WTC11 (cell line): ENCODE measurements around the gene IFT20. TPM values are rescaled to one million over a fixed set of nuclear protein-coding genes. Genes with fewer than 3 reads are reported as not detected.
A peak's percentile ranks its signal among the peaks of the same experiment; 100 is the strongest.

ENCODE experiments used
- ATAC-seq: fragments of 200-7000 bp; cut with Tn5 transposase; 2 replicates; pipeline ENCODE4 v1.10.0; 2021; ENCODE audit warnings: mild to moderate bottlenecking, moderate library complexity
- CTCF ChIA-PET: fragments of 300-600 bp; sonication (Branson Sonifier 250); formaldehyde crosslinking; loops from one replicate; lab custom pipeline; 2021; ENCODE audit warnings: antibody characterized with exemption; lab: Charles Lee
- POLR2A ChIA-PET: fragments of 350-600 bp; sonication (Branson Sonifier 250); formaldehyde crosslinking; loops from one replicate; lab custom pipeline; 2021; ENCODE audit warnings: antibody characterized with exemption; lab: Charles Lee
- DNase-seq: peaks from one replicate; pipeline ENCODE4 v3.0.0; 2021; ENCODE audit warnings: low spot score
- H3K27ac Mint-ChIP-seq: 2 replicates; pipeline ENCODE4 v1.8.0; 2021; ENCODE audit warnings: mixed read lengths
- H3K27me3 Mint-ChIP-seq: 2 replicates; pipeline ENCODE4 v1.8.0; 2021; ENCODE audit warnings: low read depth, mild to moderate bottlenecking, moderate library complexity, mixed read lengths
- H3K36me3 Mint-ChIP-seq: 2 replicates; pipeline ENCODE4 v1.8.0; 2021; ENCODE audit warnings: mixed read lengths
- H3K4me1 Mint-ChIP-seq: 2 replicates; pipeline ENCODE4 v1.8.0; 2022; ENCODE audit warnings: mixed read lengths
- H3K4me3 Mint-ChIP-seq: 2 replicates; pipeline ENCODE4 v1.8.0; 2021; ENCODE audit warnings: mild to moderate bottlenecking, moderate library complexity, mixed read lengths
- H3K9me3 Mint-ChIP-seq: 2 replicates; pipeline ENCODE4 v1.8.0; 2021; ENCODE audit warnings: mixed read lengths
- ATF2 ChIP-seq: sonication (generic); formaldehyde crosslinking; IDR thresholded peaks from 2 replicates; pipeline ENCODE4 v1.8.1; 2022; ENCODE audit warnings: low read depth, missing genetic modification reagents, borderline replicate concordance
- ATF6 ChIP-seq: sonication (generic); formaldehyde crosslinking; IDR thresholded peaks from 2 replicates; pipeline ENCODE4 v1.8.1; 2023; ENCODE audit warnings: mild to moderate bottlenecking, missing genetic modification reagents
- CBFB ChIP-seq: sonication (generic); formaldehyde crosslinking; IDR thresholded peaks from 2 replicates; pipeline ENCODE4 v1.8.1; 2022; ENCODE audit warnings: mild to moderate bottlenecking, low read depth, missing genetic modification reagents
- EMX1 ChIP-seq: fragments of 250-450 bp; sonication (Bioruptor Pico); IDR thresholded peaks from 2 replicates; pipeline ENCODE4 v1.8.0; 2021; ENCODE audit warnings: mild to moderate bottlenecking
- ESRRA ChIP-seq: sonication (generic); formaldehyde crosslinking; IDR thresholded peaks from 2 replicates; pipeline ENCODE4 v1.8.1; 2022; ENCODE audit warnings: mild to moderate bottlenecking, missing genetic modification reagents, borderline replicate concordance
- FOXK1 ChIP-seq: sonication (generic); formaldehyde crosslinking; IDR thresholded peaks from 2 replicates; pipeline ENCODE4 v1.8.0; 2022; ENCODE audit warnings: mild to moderate bottlenecking, moderate library complexity, missing genetic modification reagents
- FOXP4 ChIP-seq: sonication (generic); formaldehyde crosslinking; IDR thresholded peaks from 2 replicates; pipeline ENCODE4 v1.8.0; 2022; ENCODE audit warnings: mild to moderate bottlenecking, missing genetic modification reagents
- HMGXB4 ChIP-seq: sonication (generic); formaldehyde crosslinking; IDR thresholded peaks from 2 replicates; pipeline ENCODE4 v1.8.1; 2023; ENCODE audit warnings: mild to moderate bottlenecking, moderate library complexity, missing genetic modification reagents
- JUN ChIP-seq: sonication (generic); formaldehyde crosslinking; IDR thresholded peaks from 2 replicates; pipeline ENCODE4 v1.8.0; 2023; ENCODE audit warnings: mild to moderate bottlenecking, missing genetic modification reagents
- KAT7 ChIP-seq: sonication (generic); formaldehyde crosslinking; IDR thresholded peaks from 2 replicates; pipeline ENCODE4 v1.8.1; 2023; ENCODE audit warnings: missing genetic modification reagents, mild to moderate bottlenecking, borderline replicate concordance
- SP1 ChIP-seq: sonication (generic); formaldehyde crosslinking; conservative IDR thresholded peaks from 2 replicates; pipeline ENCODE4 v1.8.1; 2022; ENCODE audit warnings: missing genetic modification reagents
- TP53 ChIP-seq: sonication (generic); formaldehyde crosslinking; IDR thresholded peaks from 2 replicates; pipeline ENCODE4 v1.8.1; 2023; ENCODE audit warnings: mild to moderate bottlenecking, missing genetic modification reagents
- USF1 ChIP-seq: sonication (generic); formaldehyde crosslinking; IDR thresholded peaks from 2 replicates; pipeline ENCODE4 v1.8.0; 2022; ENCODE audit warnings: mild to moderate bottlenecking, missing genetic modification reagents
- USF2 ChIP-seq: sonication (generic); formaldehyde crosslinking; IDR thresholded peaks from 2 replicates; pipeline ENCODE4 v1.8.1; 2023; ENCODE audit warnings: mild to moderate bottlenecking, missing genetic modification reagents, moderate library complexity
- ZNF219 ChIP-seq: sonication (generic); formaldehyde crosslinking; IDR thresholded peaks from 2 replicates; pipeline ENCODE4 v1.8.0; 2023; ENCODE audit warnings: missing genetic modification reagents, mild to moderate bottlenecking, borderline replicate concordance
- ZNF416 ChIP-seq: fragments of 250-450 bp; sonication (Bioruptor Pico); IDR thresholded peaks from 2 replicates; pipeline ENCODE4 v1.9.0; 2021; ENCODE audit warnings: mild to moderate bottlenecking, inconsistent platforms
- total RNA-seq: library from RNA; stranded (reverse); gene quantifications from 3 replicates; pipeline ENCODE4 v1.2.3, GENCODE V29; 2021

The IFT20 gene
- total RNA-seq, 1 experiment from 2014 or later: 17.6 TPM

GRCh38 chr17:28372203-28372944, 37.1 kb upstream of the IFT20 start (continued):
- TF ChIP-seq ESRRA: 0 out of 2 replicates have a peak, but pooled peaks have one; percentile 31
- no peak for TF ChIP-seq EMX1
- 0 out of 2 replicates have a peak, but pooled peaks have one; percentile 47 for TF ChIP-seq FOXP4 (CRISPR knock-in tag)
- TF ChIP-seq FOXK1 (CRISPR knock-in tag): no peak
- TF ChIP-seq CBFB: 0 out of 2 replicates have a peak, but pooled peaks have one; percentile 28
- no peak; the same call in 1 of the 2 replicates for TF ChIP-seq TP53 (CRISPR knock-in tag)
- no peak for TF ChIP-seq ZNF416 (CRISPR knock-in tag)

- TF ChIP-seq ZNF219 (0 out of 2 replicates have a peak, but pooled peaks have one; percentile 44), SP1 (CRISPR knock-in tag) (peak; percentile 80), ATF2 (no peak), KAT7 (CRISPR knock-in tag) (0 out of 2 replicates have a peak, but pooled peaks have one; percentile 9), JUN (CRISPR knock-in tag) (0 out of 2 replicates have a peak, but pooled peaks have one; percentile 28), USF1 (CRISPR knock-in tag) (peak; percentile 96), ATF6 (CRISPR knock-in tag) (no peak), USF2 (peak; percentile 96), HMGXB4 (CRISPR knock-in tag) (0 out of 2 replicates have a peak, but pooled peaks have one; percentile 50)
- TF ChIP-seq, all 79 proteins: peak for 7
- Mint-ChIP-seq H3K36me3 (no peaks in the 10 kb centered on the region), H3K27me3 (peaks cover 45% of the 10 kb centered on the region), H3K4me1 (peaks cover 21% of the 10 kb centered on the region), H3K27ac (peak within 1 kb of the TSS; percentile 92), H3K4me3 (peak within 1 kb of the TSS; percentile 75), H3K9me3 (no peaks in the 10 kb centered on the region)
- CTCF ChIA-PET: interaction anchor here (0.6 to 2.4 kb wide), 7 partner anchors 14 to 120 kb away, joined by 4 to 19 read pairs (median 6); partner anchors contain the start of genes IFT20, POLDIP2, SLC46A1 and TNFAIP1
- peak; percentile 93 for ATAC-seq
- peak; percentile 99 for DNase-seq
- POLR2A ChIA-PET: no interaction called here
Measured at GRCh38 chr17:28371245-28372202, 36.3 kb upstream of the IFT20 start, which contains the start of gene SARM1. SARM1 (plus strand) TSS chr17:28371694; CDS start chr17:28372033, 339 bp downstream.
